M059J (cell line): ENCODE data around the gene KATNB1. TPM values are rescaled to one million over a fixed set of nuclear protein-coding genes. Genes with fewer than 3 reads are reported as not detected.
"Not testable (repeated sequence)": the region's sequence is repeated elsewhere in the genome, so short reads cannot be mapped to it uniquely, and the experiment has no call there.

Experiments used
- DNase-seq: peaks from one replicate; pipeline ENCODE4 v3.0.0-alpha.2; 2012; ENCODE audit warnings: low read depth
- total RNA-seq: library from RNA; depleted of rRNA; stranded (reverse); fragments of >200 nt; shearing (Covaris generic); gene quantifications from 2 replicates; pipeline ENCODE4 v1.2.3, GENCODE V29; 2014

Gene KATNB1
- total RNA-seq, 1 experiment from 2014 or later: 38.4 TPM

- no peak for DNase-seq
Measured at GRCh38 chr16:57771141-57771785, 35.7 kb downstream of the KATNB1 start.

DNA sequence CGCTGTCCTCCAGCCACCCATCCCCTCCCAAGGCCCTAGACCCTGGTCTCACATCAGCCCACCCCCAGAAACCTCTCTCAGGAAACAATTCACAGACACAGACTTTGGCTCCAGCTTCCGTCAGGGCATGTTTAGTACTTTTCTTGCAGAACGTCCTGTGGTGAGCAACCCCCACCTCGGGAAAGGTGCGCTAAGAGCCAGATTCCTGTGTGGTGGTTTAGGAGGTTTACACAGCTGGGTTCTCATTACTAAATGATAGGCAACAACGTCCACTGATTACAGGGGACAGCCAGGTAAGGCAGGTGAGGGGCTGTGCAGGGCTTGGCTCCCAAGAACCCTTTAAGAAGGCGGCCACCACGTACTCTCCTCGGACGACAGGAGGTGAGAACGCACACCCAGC is 37.4 kb downstream of the KATNB1 start:
- no peak for DNase-seq

DNA sequence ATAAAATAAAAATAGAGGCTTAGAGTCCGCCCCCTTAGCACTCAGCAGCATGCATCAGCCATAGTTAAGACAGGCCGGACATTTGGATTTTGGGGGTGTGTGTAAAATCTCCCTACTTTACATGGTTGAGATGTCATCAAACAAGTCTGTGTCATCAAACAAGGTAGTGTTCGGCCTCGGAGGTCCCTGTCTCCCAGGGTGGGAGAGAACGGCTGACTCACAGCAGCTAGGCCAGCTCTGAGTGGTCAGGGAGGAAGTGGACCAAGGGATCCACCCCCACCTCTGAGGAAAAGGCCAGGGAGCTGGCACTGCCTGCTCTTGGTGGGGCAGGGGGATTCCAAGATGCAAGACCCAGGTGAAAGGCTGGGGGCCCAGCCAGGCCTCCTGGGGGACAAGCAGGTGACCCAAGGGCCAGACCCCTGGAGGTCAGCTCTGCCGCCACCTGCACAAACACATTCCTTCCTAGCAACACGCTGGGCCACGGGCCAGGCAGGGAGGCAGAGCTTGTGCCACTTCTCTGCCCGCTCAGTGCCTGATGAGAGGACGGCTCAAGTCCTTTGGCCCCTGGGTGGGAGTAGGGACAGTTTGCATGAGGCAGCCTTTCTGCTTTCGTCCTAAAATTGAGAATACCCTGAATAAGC is 38.2 kb downstream of the KATNB1 start:
- DNase-seq: no peak

DNA sequence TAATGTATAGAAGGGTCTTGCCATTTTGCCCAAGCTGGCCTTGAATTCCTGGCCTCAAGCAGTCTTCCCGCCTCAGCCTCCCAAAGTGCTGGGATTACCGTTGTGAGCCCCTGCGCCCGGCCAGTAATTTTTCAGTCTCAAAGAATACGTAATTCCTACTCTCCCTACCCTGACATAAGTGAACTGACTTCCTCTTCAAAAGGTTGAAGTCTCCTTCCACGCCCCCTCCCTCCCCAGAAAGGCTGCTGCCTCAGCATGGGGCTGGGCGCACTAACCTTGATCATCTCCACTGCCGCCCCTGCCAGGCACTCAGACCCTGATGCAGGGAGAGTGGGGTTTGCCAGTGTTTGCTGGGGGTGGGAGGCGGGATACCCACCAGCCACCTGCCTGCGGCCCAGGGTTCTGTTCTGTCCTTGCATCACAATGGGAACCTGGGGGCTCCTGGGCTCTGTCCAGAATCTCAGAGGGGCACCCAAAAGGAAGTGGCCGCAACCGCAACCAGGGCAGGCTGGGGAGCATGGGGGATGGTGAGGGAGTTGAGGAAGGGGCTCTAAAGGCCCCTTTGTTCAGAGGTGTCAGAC is 39.2 kb downstream of the KATNB1 start:
- no peak for DNase-seq

DNA sequence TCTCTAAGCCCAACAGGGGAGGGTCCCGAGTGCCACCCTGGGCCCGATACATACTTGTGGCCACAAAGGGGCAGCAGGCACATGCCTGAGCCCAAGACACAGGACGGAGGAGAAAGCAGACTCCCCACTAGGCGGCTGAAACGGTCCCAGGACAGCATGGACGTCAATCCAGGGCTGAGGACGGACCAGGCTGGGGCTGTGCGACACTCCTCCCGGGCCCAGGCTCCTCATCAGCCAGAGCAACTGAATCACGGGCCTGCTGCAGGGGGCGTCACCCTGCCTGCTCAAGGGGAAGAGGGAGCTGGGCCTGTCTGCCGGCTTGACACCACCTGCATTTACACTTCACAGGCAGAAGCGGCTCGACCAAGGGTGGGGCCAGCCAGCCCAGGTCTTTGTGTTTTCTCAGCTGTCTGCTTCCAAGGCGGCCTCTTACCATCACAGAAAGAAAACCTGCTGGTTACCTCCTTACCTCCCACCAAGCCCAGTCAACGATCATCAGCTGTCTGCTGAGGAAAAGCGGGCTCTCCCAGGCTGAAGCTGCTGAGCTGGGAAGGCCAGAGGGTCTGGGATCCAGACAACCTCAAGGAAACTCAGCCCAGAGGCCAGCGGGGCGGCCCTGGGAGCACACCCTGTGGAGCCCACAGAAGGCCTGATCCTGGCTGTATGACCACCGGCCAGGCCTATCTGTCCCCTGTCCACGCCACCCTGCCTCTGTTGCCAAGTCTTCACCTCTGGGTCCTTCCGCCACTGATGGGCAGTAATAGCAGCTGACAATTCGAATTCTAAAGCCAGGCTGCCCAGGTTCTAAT is 40.3 kb downstream of the KATNB1 start:
- no peak for DNase-seq

DNA sequence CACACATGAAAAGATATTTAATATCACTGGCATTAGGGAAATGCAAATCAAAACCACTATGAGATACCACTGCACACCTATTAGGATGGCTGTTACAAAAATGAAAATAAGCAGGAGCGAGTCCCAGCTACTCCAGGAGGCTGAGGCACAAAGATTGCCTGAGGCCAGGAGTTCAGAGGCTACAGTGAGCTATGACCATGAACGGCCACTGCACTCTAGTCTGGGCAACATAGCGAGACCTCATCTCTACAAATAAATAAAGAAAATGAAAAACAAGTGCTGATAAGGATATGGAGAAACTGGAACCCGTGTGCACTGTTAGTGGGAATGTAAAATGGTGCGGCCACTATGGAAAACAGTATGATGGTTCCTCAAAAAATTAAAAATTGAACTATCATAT is 43.1 kb downstream of the KATNB1 start:
- no peak for DNase-seq

DNA sequence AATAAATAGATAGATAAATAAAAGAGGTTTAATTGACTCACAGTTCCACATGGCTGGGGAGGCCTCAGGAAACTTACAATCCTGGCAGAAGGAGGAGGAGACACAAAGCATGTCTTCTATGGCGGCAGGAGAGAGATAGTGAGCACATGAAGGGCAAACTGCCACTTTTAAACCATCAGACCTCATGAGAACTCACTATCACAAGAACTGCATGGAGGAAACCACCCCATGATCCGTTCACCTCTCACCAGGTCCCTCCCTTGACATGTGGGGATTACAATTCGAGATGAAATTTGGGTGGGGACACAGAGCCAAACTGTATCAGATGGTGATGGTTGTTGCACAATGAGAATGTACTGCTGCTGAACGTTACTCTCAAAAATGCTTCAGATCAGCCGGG is 44.3 kb downstream of the KATNB1 start:
- DNase-seq: not testable (repeated sequence)

DNA sequence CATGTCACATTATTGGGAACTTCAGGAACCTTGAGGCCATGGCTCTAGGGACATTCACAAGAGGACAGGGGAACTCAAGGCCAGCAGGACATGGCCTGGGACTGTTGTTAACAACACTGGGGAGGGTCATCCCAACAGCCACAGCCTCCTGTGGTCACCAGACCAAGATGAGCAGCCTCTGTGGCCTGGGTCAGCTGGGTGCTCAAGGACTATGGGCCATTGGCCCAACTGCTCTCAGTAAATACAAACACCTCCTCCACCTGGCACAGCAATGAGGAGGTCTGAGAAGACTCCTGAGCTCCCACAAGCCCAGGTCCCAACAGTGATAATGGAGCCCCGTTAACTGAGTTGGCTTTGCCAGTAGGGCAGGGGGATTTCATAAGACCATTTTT is 45.8 kb downstream of the KATNB1 start:
- no peak for DNase-seq

- DNase-seq: peak; percentile 72
Measured at GRCh38 chr16:57781741-57782606, 46.4 kb downstream of the KATNB1 start.

DNA sequence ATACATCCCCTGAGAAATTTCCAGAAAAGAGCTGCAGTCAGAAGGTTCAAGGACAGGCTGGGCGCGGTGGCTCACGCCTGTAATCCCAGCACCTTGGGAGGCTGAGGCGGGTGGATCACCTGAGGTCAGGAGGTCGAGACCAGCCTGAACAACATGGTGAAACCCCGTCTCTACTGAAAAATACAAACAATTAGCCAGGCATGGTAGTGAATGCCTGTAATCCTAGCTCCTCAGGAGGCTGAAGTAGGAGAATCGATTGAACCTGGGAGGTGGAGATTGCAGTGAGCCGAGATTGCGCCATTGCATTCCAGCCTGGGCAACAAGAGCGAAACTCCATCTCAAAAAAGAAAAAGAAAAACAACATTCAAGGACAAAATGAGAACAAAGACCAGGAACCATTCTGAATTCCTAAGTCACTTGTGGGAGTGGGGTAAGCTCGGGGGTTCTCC is 47.1 kb downstream of the KATNB1 start:
- DNase-seq: not testable (repeated sequence)

DNA sequence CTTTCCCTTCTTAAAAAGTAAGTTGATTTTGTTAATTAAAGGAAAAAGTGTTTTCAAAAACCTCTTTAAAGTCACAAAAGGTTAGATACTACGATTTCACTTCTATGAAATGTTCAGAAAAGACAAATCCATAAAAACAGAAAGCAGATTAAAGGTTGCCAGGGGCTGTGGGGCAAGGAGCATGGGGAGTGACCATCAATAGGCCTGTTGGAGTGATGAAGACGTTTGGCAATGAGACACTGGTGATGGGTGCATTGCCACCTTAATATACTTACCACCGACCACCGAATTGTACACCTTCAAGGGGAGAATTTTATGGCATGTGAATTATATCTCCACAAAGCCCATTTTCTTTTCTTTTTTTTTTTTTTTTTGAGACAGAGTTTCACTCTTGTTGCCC is 47.5 kb downstream of the KATNB1 start:
- no peak for DNase-seq

GRCh38 chr16:57783883-57784282 is 48.3 kb downstream of the KATNB1 start:
- no peak for DNase-seq

DNA sequence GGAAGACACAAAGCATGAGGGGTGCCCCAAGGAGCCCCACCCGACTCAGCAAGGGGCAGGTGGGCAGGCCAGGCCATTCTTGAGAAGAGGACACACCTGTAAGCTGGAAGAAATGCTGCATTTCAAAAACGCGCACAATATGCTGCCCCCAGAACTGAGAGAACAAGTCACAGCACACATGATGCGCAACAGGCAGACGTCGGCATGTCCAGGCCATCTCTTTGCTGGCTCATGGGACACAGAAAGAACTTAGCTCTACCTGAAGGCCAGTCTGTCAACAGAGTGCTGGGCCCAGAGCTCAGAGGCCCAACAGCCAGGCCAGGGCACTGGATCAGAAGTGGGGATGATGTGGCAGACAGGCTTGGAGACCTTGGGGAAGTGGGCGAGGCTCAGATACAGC is 48.8 kb downstream of the KATNB1 start:
- no peak for DNase-seq

GRCh38 chr16:57785385-57785784 is 49.8 kb downstream of the KATNB1 start:
- no peak for DNase-seq

- DNase-seq: no peak
Measured at GRCh38 chr16:57785924-57786323, 50.4 kb downstream of the KATNB1 start.

DNA sequence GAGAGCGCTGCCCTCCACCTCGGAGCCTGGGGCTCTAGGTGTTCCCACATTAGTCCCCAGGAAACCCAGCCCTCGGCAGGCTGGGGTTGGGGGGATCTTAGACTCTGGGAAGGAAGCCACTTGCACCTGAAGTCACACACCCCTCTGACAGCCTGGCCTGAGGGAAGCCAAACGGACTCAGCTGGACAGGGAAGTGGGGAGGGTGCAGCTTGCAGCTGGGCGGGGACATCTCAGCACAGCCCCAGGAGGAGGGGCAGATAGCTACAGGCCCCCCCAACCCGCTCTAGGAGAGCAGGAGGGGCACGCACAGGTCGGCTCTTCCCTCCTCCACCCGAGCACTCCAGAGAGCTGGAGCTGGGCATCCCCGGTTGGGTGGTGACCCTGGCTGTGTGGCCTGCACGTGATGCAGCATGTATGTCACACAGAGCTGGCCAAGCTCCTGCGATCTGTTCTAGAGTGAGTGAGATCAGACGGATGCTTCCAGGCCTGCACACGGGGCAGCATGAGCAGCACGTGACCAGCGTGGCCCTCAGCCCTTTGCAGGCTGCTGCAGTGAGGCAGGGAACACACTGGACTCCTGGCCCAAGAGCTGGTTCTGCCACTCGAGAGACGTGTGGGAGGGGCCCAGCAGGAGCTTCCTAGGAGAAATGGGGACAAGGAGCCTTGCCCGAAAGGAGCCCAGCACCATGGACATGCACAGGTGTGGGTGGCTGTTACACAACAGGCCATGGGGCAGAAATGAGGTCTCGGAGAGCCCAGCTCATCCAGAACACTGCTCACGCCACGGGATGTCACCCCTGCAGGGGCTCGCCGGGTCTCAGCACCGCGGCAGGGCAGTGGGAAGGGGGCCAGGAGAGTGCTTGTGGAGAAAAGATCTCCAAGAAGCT is 51.3 kb downstream of the KATNB1 start:
- no peak for DNase-seq

GRCh38 chr16:57787519-57787905 is 51.9 kb downstream of the KATNB1 start:
- no peak for DNase-seq

DNA sequence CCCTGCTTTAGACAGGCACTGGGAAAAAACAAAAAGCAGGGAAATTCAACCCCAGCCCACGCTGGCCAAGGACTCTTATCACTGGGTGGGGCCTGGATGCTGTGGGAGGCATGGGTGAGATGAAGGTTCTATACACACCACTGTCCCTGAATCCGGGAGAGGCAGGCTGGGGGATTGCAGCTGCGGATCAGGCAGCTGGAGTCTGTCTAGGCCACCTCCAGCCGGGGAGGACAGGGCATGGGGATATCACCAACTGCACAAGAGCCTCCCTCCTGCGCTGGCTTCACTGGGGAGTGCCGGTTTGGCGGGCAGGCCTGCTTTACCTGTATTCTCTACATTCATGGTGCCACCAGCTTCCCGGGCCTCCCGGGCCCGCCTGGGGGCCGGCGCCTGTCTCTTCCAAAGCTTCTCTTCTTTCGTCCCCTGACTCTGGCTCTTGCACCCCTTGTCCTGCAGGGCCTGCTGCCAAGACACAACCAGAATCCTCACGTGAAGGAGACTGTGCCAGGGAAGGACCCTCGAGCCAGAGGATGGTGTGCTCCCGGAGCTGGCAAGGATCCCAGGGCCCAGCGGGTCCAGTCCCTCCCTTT is 52.8 kb downstream of the KATNB1 start:
- no peak for DNase-seq

DNA sequence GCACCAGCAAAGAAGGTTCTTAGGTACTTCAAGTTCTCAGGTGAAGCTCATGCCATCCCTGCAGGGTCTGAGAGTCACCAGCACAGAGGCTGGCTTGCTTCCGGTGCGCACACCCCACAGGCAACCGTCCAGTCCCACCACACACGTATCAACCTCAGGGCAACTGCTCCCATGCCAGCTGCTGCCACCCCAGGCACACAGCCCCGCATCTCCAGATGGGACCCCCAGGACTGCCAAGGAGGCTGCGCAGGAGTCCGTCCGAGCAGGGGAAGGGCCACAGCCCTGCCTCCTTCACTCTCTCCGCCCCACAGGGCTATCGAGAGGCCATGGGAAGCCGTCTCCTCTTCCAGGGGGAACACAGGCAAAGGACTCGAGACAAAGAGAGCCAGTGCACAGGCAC is 53.4 kb downstream of the KATNB1 start:
- no peak for DNase-seq
